Vagina (tissue), 2 donors: Measurements from ENCODE around the gene LYSET. TPM values are rescaled to one million over a fixed set of nuclear protein-coding genes. Genes with fewer than 3 reads are reported as not detected.
"Not testable (repeated sequence)": the region's sequence is repeated elsewhere in the genome, so short reads cannot be mapped to it uniquely, and the experiment has no call there.

Experiments
- DNase-seq, 2 donors: peaks; one replicate each; pipeline ENCODE4 v3.0.0-alpha.2; 2017; ENCODE audit errors: extremely low spot score in 2 of 2
- H3K27ac ChIP-seq: fragments of 200-600 bp; sonication (generic); one replicate; pipeline ENCODE4 v1.5.1; 2019
- H3K27me3 ChIP-seq: fragments of 200-600 bp; sonication (generic); one replicate; pipeline ENCODE4 v1.5.1; 2019
- H3K36me3 ChIP-seq, 2 donors: fragments of 200-600 bp; sonication (generic); one replicate each; pipeline ENCODE4 v1.5.1; 2017 to 2019
- H3K4me1 ChIP-seq: fragments of 200-600 bp; sonication (generic); one replicate; pipeline ENCODE4 v1.5.1; 2019
- H3K4me3 ChIP-seq, 2 donors: fragments of 200-600 bp; sonication (generic); 1 replicate in 1 of 2; 2 replicates in 1 of 2; pipeline ENCODE4 v1.5.1; 2016 to 2019
- H3K9me3 ChIP-seq: fragments of 200-600 bp; sonication (generic); one replicate; pipeline ENCODE4 v1.5.1; 2019
- CTCF ChIP-seq, 3 experiments: fragments of 450-650 bp in 2 of 3; fragments of 200-600 bp in 1 of 3; sonication (generic) in 1 of 3; IDR thresholded peaks; one replicate each; pipeline ENCODE4 v1.5.1; 2017 to 2019; ENCODE audit warnings: antibody characterized with exemption in 3 of 3, mild to moderate bottlenecking in 2 of 3, moderate library complexity in 2 of 3
- POLR2A ChIP-seq, 2 donors: fragments of 450-650 bp; IDR thresholded peaks; one replicate each; pipeline ENCODE4 v1.6.1; 2017; ENCODE audit warnings: antibody characterized with exemption in 2 of 2, mild to moderate bottlenecking in 2 of 2, moderate library complexity in 2 of 2
- POLR2AphosphoS5 ChIP-seq, 2 donors: sonication (generic); formaldehyde crosslinking; IDR thresholded peaks; one replicate each; pipeline ENCODE4 v1.9.0; 2017; ENCODE audit warnings: antibody characterized with exemption in 2 of 2, mild to moderate bottlenecking in 2 of 2, low read depth in 1 of 2; ENCODE audit not compliant: insufficient read depth in 1 of 2
- intact Hi-C: fragments of 100-400 bp; cut with DNase I; formaldehyde crosslinking; loops from one replicate; pipeline ENCODE4 v1.15.1; 2023
- total RNA-seq: library from RNA; depleted of rRNA; stranded (reverse); fragments of >200 nt; gene quantifications from one replicate; pipeline ENCODE4 v1.2.3, GENCODE V29; 2016

Gene LYSET
- total RNA-seq, 1 donor from 2014 or later = 6.4 TPM

DNA sequence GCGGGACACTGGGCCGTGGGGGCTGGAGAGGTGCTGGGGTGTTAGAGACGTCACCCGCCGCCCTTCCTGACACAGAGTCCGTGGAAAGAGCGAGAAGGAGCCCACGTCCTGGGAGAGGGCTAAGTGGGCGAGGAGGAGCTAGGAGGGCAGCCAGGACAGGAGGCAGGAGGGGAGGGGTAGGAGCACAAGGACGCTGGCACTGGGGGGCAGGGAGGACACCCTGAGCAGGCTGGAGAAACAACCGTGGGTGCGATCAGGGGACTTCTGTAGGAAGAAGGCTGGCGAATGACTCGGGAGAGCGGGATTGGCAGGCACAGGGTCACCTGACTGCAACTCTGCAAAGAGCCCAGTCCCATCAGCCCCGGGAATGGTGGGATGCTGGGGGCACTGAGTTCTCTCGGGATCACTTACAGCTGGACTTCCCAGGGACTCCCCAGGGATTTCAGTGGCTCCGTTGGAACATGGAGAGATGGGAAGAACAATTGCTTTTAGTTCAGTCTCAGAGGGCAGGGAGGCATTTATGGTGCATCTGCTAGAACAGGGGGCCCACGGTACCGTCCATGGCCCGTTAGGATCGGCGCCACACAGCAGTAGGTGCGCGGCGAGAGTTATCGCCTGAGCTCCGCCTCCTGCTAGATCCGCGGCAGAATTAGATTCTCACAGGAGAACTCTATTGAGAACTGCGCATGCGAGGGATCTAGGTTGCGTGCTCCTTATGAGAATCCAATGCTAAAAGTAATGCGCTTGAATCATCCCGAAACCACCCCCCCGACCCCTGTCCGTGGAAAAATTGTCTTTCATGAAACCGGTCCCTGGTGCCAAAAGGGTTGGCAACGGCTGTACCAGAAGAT, 46.2 kb downstream of the LYSET start:
- peaks cover 4% of the 10 kb centered on the region for H3K4me1 ChIP-seq
- no peaks in the 10 kb centered on the region for H3K9me3 ChIP-seq
- H3K27me3 ChIP-seq = no peaks in the 10 kb centered on the region
- peaks cover 5 to 26% of the 10 kb centered on the region in 2 donors for H3K36me3 ChIP-seq
- H3K4me3 ChIP-seq = peak overlapping the region; percentile 23 to 28
- DNase-seq = no peak
- H3K27ac ChIP-seq = peak overlapping the region; percentile 12
- no peak for TF ChIP-seq CTCF (IDR thresholded peaks at IDR 0.05)
- no peak for TF ChIP-seq POLR2A (IDR thresholded peaks at IDR 0.05)
- no peak for TF ChIP-seq POLR2AphosphoS5 (IDR thresholded peaks at IDR 0.05; ENCODE audit: insufficient read depth in 1 of 2, low read depth in 1 of 2)
- intact Hi-C loops = no loop called here

DNA sequence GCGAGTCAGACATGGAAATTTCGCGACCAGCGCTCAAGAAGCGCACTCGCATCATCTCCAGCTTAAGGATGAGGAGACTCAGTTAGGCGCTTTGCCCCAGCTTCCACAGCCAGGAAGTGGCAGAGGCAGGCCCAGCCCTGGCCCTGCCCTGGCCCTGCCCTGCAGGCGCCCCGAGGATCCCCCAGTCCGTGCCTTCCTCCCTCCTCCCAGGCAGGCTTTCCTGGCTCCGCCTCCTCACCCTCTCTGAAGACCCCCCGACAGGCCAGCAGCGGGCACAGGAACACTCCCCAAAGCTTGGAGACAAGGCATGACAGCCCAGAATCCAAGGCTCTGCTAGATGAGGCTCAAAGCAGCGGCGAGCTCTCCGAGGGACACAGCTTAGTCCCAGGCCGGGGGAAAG, 47.0 kb downstream of the LYSET start:
- no peak overlapping the region for H3K4me3 ChIP-seq
- intact Hi-C loops = no loop called here
- H3K27ac ChIP-seq = no peak overlapping the region
- DNase-seq = no peak
- H3K4me1 ChIP-seq = peaks cover 4% of the 10 kb centered on the region
- H3K36me3 ChIP-seq = peaks cover 4 to 21% of the 10 kb centered on the region in 2 donors
- TF ChIP-seq POLR2A (IDR thresholded peaks at IDR 0.05) (no peak), CTCF (IDR thresholded peaks at IDR 0.05) (no peak), POLR2AphosphoS5 (IDR thresholded peaks at IDR 0.05; ENCODE audit: insufficient read depth in 1 of 2, low read depth in 1 of 2) (no peak)
- H3K27me3 ChIP-seq = no peaks in the 10 kb centered on the region
- no peaks in the 10 kb centered on the region for H3K9me3 ChIP-seq

- H3K9me3 ChIP-seq, H3K4me3 ChIP-seq, H3K4me1 ChIP-seq, intact Hi-C loops, H3K27me3 ChIP-seq, H3K27ac ChIP-seq, DNase-seq: not testable (repeated sequence)
- peaks cover 0 to 11% of the 10 kb centered on the region in 2 donors for H3K36me3 ChIP-seq
Measured at GRCh38 chr14:93233078-93233477, 48.0 kb downstream of the LYSET start.

DNA sequence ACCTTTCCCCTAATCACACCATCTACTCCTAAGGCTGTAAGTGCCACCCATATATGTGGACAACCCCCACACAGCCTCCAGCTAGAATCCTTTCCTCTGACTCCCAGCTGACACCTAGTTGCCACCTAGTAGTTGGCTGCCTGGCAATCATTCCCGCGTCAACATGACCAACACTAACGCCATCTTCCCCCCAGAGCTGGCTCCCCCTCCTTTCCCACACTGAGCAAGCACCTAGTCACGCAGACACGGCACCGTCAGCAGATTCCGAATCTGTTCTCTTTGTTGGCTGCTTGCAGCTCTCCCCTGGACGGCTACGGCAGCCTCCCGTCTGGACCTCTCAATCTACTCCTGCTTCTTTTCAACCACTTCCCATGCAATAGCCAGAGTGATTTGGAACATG, 49.7 kb downstream of the LYSET start:
- H3K9me3 ChIP-seq = no peaks in the 10 kb centered on the region
- intact Hi-C loops = no loop called here

More for the DNA sequence above, 49.7 kb downstream of the LYSET start:
- Histone ChIP-seq H3K27ac (no peak overlapping the region), H3K4me3 (no peak overlapping the region), H3K4me1 (peaks cover 4% of the 10 kb centered on the region), H3K27me3 (no peaks in the 10 kb centered on the region), H3K36me3 (no peaks in the 10 kb centered on the region)
- DNase-seq = no peak
- TF ChIP-seq POLR2A (IDR thresholded peaks at IDR 0.05) (no peak), CTCF (IDR thresholded peaks at IDR 0.05) (no peak), POLR2AphosphoS5 (IDR thresholded peaks at IDR 0.05; ENCODE audit: insufficient read depth in 1 of 2, low read depth in 1 of 2) (no peak)

Other genes starting within 250 kb of the LYSET start
- 49.6 TPM for gene ITPK1, start 69.4 kb upstream of the LYSET start, total RNA-seq
- 24.1 TPM for gene MOAP1, start 420 bp upstream of the LYSET start, total RNA-seq
- gene GON7, start 21.7 kb downstream of the LYSET start, total RNA-seq = 7.4 TPM
- gene UBR7, start 21.9 kb downstream of the LYSET start, total RNA-seq = 34.4 TPM
- gene BTBD7, start 147.7 kb downstream of the LYSET start, total RNA-seq = 28.5 TPM
- gene COX8C, start 161.9 kb downstream of the LYSET start, total RNA-seq = not detected
- 0.49 TPM for gene UNC79, start 245.6 kb downstream of the LYSET start, total RNA-seq